Activated T-cell treated with anti-CD3 and anti-CD28 coated beads, Interleukin-2, amount 50 U/mL, for 72 hours (primary cell): ENCODE measurements around the gene ZFAND3. TPM values are rescaled to one million over a fixed set of nuclear protein-coding genes. Genes with fewer than 3 reads are reported as not detected.
A peak's percentile ranks its signal among the peaks of the same experiment; 100 is the strongest.

ENCODE experiments used
- ATAC-seq, 2 donors: fragments of 150-1000 bp; cut with Tn5 transposase; replicated peaks in 1 of 2; 2 replicates each; pipeline ENCODE4 v1.10.0; 2021; ENCODE audit warnings: moderate library complexity in 2 of 2, mild to moderate bottlenecking in 1 of 2
- DNase-seq, 2 donors: peaks; one replicate each; pipeline ENCODE4 v3.0.0; 2021 to 2022; ENCODE audit warnings: mixed read lengths in 1 of 2
- H3K27ac Mint-ChIP-seq: one replicate; pipeline ENCODE4 v1.8.0; 2022; ENCODE audit warnings: mild to moderate bottlenecking, moderate library complexity, mixed read lengths
- H3K27me3 Mint-ChIP-seq: one replicate; pipeline ENCODE4 v1.8.0; 2022; ENCODE audit warnings: low read depth, mixed read lengths
- H3K36me3 Mint-ChIP-seq, 2 donors: one replicate each; pipeline ENCODE4 v1.8.0; 2022; ENCODE audit warnings: mixed read lengths in 2 of 2, mild to moderate bottlenecking in 1 of 2; ENCODE audit not compliant: insufficient read depth in 2 of 2
- H3K4me1 Mint-ChIP-seq: one replicate; pipeline ENCODE4 v1.8.0; 2022; ENCODE audit warnings: low read depth, mixed read lengths
- H3K4me3 Mint-ChIP-seq, 2 donors: one replicate each; pipeline ENCODE4 v1.8.0; 2022; ENCODE audit warnings: mild to moderate bottlenecking in 2 of 2, mixed read lengths in 2 of 2, moderate library complexity in 2 of 2
- H3K9me3 Mint-ChIP-seq, 2 donors: one replicate each; pipeline ENCODE4 v1.8.0; 2022; ENCODE audit warnings: mixed read lengths in 2 of 2
- total RNA-seq, 2 donors: library from RNA; stranded (reverse); gene quantifications; one replicate each; pipeline ENCODE4 v1.2.3, GENCODE V29; 2022

The ZFAND3 gene
- total RNA-seq, 2 donors from 2014 or later = 93.9 to 114 TPM

GRCh38 chr6:37930288-37930971 lies 110.9 kb downstream of the ZFAND3 start:
- Mint-ChIP-seq H3K27ac (peak overlapping the region; percentile 52), H3K36me3 (peaks cover 0 to 7% of the 10 kb centered on the region in 2 donors), H3K4me3 (no peak overlapping the region), H3K27me3 (no peaks in the 10 kb centered on the region), H3K9me3 (no peaks in the 10 kb centered on the region), H3K4me1 (peaks cover 31% of the 10 kb centered on the region)
- ATAC-seq = no peak
- no peak for DNase-seq

GRCh38 chr6:37931066-37931465 lies 111.5 kb downstream of the ZFAND3 start:
- DNase-seq (no peak), ATAC-seq (no peak)
- Mint-ChIP-seq H3K4me3 (no peak overlapping the region), H3K27me3 (no peaks in the 10 kb centered on the region), H3K4me1 (peaks cover 31% of the 10 kb centered on the region), H3K27ac (no peak overlapping the region), H3K36me3 (peaks cover 0 to 7% of the 10 kb centered on the region in 2 donors), H3K9me3 (no peaks in the 10 kb centered on the region)

GRCh38 chr6:37934276-37934675 lies 114.7 kb downstream of the ZFAND3 start:
- H3K4me1 Mint-ChIP-seq = peaks cover 57% of the 10 kb centered on the region
- H3K36me3 Mint-ChIP-seq = peaks cover 0 to 12% of the 10 kb centered on the region in 2 donors

GRCh38 chr6:37936150-37936549 lies 116.6 kb downstream of the ZFAND3 start:
- peak overlapping the region in 1 of 2 donors; percentile 55 for H3K4me3 Mint-ChIP-seq
- H3K36me3 Mint-ChIP-seq = peaks cover 0 to 11% of the 10 kb centered on the region in 2 donors
- no peaks in the 10 kb centered on the region for H3K27me3 Mint-ChIP-seq
- H3K4me1 Mint-ChIP-seq = peaks cover 46% of the 10 kb centered on the region
- DNase-seq = no peak
- ATAC-seq = no peak
- H3K27ac Mint-ChIP-seq = peak overlapping the region; percentile 43
- H3K9me3 Mint-ChIP-seq = no peaks in the 10 kb centered on the region

More at GRCh38 chr6:37934276-37934675, 114.7 kb downstream of the ZFAND3 start:
- Mint-ChIP-seq H3K9me3 (no peaks in the 10 kb centered on the region), H3K27me3 (no peaks in the 10 kb centered on the region), H3K27ac (no peak overlapping the region), H3K4me3 (no peak overlapping the region)
- DNase-seq (no peak), ATAC-seq (no peak)

- no peak overlapping the region for H3K27ac Mint-ChIP-seq
- DNase-seq = no peak
- H3K9me3 Mint-ChIP-seq = no peaks in the 10 kb centered on the region
- peaks cover 40% of the 10 kb centered on the region for H3K4me1 Mint-ChIP-seq
- H3K36me3 Mint-ChIP-seq = peaks cover 0 to 10% of the 10 kb centered on the region in 2 donors
- ATAC-seq = no peak
- no peaks in the 10 kb centered on the region for H3K27me3 Mint-ChIP-seq
- H3K4me3 Mint-ChIP-seq = peak overlapping the region; percentile 29 to 55
These were observed 117.4 kb downstream of the ZFAND3 start for GRCh38 chr6:37936906-37937305.

DNA sequence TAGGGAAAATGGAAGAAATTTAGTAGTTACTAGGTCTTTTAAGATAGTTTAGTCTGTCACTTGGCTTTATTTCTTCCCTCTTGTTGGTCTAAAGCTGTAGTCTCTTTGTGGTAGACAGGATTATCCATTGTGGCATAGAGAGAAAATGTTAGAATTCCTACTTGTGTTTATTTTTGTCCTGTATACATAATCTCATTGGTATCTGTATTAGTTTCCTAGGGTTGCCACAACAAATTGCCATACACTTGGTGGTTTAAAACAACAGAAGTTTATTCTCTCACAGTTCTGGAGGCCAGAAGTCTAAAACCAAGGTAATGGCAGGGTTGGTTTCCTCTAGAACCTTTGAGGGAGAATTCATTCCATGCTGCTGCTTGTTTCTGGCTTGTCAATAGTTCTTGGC lies 119.4 kb downstream of the ZFAND3 start:
- no peaks in the 10 kb centered on the region for H3K27me3 Mint-ChIP-seq
- no peak for ATAC-seq
- no peak overlapping the region for H3K4me3 Mint-ChIP-seq
- H3K27ac Mint-ChIP-seq = no peak overlapping the region
- DNase-seq = no peak
- H3K9me3 Mint-ChIP-seq = no peaks in the 10 kb centered on the region
- peaks cover 0 to 10% of the 10 kb centered on the region in 2 donors for H3K36me3 Mint-ChIP-seq
- peaks cover 52% of the 10 kb centered on the region for H3K4me1 Mint-ChIP-seq

GRCh38 chr6:37940074-37940847 lies 120.7 kb downstream of the ZFAND3 start:
- ATAC-seq (no peak), DNase-seq (no peak)
- Mint-ChIP-seq H3K4me1 (peaks cover 54% of the 10 kb centered on the region), H3K36me3 (peaks cover 0 to 7% of the 10 kb centered on the region in 2 donors), H3K27me3 (no peaks in the 10 kb centered on the region), H3K9me3 (no peaks in the 10 kb centered on the region), H3K4me3 (no peak overlapping the region), H3K27ac (no peak overlapping the region)

- Mint-ChIP-seq H3K9me3 (no peaks in the 10 kb centered on the region), H3K27ac (no peak overlapping the region), H3K4me1 (peaks cover 54% of the 10 kb centered on the region), H3K36me3 (peaks cover 0 to 7% of the 10 kb centered on the region in 2 donors), H3K27me3 (no peaks in the 10 kb centered on the region), H3K4me3 (no peak overlapping the region)
- DNase-seq = no peak
- no peak for ATAC-seq
These were observed 122.3 kb downstream of the ZFAND3 start for GRCh38 chr6:37941871-37942270.

DNA sequence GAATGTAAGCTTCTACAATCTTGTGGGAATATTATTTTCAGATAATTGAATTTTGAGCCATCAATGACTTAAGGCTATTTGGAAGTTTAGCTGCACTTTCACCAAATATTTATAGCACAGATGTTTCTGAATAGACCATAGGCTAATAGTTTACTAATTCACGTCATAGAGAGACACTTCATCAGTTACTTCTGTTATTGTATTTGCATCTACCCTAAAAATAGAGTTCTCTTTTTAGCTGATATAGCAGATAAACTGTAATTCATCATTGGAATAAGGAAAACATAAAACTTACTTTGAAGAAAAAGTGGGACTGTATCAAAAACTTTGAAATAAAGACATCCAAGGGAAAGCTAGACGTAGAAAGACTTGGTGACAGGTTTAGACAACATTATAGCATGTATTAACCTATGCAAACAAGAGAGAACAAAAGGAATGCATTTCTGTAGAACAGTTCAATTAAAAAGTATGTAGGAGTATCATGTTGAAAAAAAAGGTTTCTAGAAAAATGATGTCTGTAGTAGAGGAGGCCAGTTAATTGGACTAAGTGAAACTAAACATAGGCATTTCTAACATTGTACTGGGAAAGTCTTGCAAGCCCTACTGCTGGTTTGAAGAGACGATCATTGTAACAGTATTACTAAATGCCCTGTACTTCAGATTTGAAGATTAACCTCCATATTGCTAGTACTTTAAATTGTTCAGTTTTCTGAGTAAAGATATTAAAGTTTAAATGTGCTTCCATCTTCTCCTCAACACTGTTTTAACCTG lies 123.3 kb downstream of the ZFAND3 start:
- DNase-seq (no peak), ATAC-seq (no peak)
- Mint-ChIP-seq H3K4me1 (peaks cover 51% of the 10 kb centered on the region), H3K4me3 (no peak overlapping the region), H3K9me3 (no peaks in the 10 kb centered on the region), H3K27ac (no peak overlapping the region), H3K36me3 (peaks cover 0 to 4% of the 10 kb centered on the region in 2 donors), H3K27me3 (no peaks in the 10 kb centered on the region)

DNA sequence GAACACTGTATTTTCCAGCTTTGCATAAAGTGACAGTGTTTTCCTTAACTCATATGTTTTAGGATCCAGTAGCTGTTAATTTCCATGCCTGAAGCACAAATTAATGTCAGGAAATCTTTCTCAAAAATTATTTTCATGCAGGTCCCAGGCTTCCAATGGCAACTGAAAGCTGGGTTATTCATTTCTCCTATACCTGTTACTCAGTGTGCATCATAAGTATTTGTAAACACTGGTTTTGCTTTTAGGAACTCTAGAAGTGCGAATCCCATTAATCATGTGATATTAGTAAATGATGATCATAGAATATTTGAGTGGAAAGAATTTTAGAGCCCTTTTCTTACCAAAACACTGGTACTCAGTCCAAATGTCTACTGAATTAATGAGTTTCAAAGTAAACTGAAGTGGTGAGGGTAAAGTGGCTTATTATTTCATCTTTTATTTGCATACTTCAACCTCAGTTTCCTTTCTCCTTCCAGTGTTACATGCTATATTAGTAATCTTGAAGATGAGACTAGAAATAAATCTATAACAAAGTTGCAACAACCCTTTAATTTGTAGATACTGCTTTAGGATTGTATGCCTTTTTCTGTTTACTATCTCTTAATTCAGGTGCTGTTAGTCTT lies 124.0 kb downstream of the ZFAND3 start:
- no peak for DNase-seq
- ATAC-seq = no peak
- Mint-ChIP-seq H3K27ac (no peak overlapping the region), H3K4me3 (no peak overlapping the region), H3K4me1 (peaks cover 51% of the 10 kb centered on the region), H3K36me3 (peaks cover 0 to 2% of the 10 kb centered on the region in 2 donors), H3K27me3 (no peaks in the 10 kb centered on the region), H3K9me3 (peaks cover 0 to 1% of the 10 kb centered on the region in 2 donors)

GRCh38 chr6:37946057-37946456 lies 126.5 kb downstream of the ZFAND3 start:
- Mint-ChIP-seq H3K4me1 (peaks cover 56% of the 10 kb centered on the region), H3K4me3 (no peak overlapping the region), H3K27me3 (no peaks in the 10 kb centered on the region), H3K27ac (no peak overlapping the region), H3K9me3 (peaks cover 0 to 3% of the 10 kb centered on the region in 2 donors), H3K36me3 (no peaks in the 10 kb centered on the region)
- ATAC-seq (no peak), DNase-seq (no peak)

DNA sequence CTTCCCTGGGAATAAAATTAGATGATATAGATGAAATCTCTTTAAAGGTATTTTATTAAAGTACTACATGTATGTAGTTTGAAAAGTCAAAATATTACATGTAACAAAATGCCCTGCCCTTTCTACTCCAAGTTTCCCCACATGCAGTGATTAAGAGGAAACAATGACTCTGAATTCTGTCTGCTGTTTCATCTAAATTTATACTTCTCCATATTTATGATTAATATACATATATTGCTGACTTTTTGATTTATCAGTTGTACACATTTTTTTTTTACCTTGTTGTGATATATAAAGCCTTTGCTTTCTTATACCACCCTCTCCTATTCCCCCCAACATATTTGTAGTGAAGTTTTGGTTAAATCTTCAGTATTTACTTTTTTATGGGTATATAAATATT lies 127.9 kb downstream of the ZFAND3 start:
- no peak overlapping the region for H3K27ac Mint-ChIP-seq
- peaks cover 0 to 3% of the 10 kb centered on the region in 2 donors for H3K9me3 Mint-ChIP-seq
- peaks cover 69% of the 10 kb centered on the region for H3K4me1 Mint-ChIP-seq
- no peak for ATAC-seq
- no peaks in the 10 kb centered on the region for H3K27me3 Mint-ChIP-seq
- DNase-seq = no peak
- H3K4me3 Mint-ChIP-seq = no peak overlapping the region
- no peaks in the 10 kb centered on the region for H3K36me3 Mint-ChIP-seq
